MG63 (cell line): ENCODE measurements around the gene CTDSP2. TPM values are rescaled to one million over a fixed set of nuclear protein-coding genes. Genes with fewer than 3 reads are reported as not detected.

Experiments used
- DNase-seq: peaks from one replicate; pipeline ENCODE4 v3.0.0-alpha.2; 2020
- H3K27me3 ChIP-seq: fragments of 250-450 bp; sonication (Bioruptor Pico); 2 replicates; pipeline ENCODE4 v1.5.1; 2020; ENCODE audit warnings: mild to moderate bottlenecking, moderate library complexity
- H3K36me3 ChIP-seq: fragments of 250-450 bp; sonication (Bioruptor Pico); 2 replicates; pipeline ENCODE4 v1.5.1; 2020; ENCODE audit warnings: mild to moderate bottlenecking, moderate library complexity
- H3K4me3 ChIP-seq: fragments of 250-450 bp; sonication (Bioruptor Pico); 2 replicates; pipeline ENCODE4 v1.5.1; 2020; ENCODE audit warnings: mild to moderate bottlenecking, moderate library complexity
- H3K9me3 ChIP-seq: fragments of 250-450 bp; sonication (Bioruptor Pico); 2 replicates; pipeline ENCODE4 v1.5.1; 2020; ENCODE audit warnings: mild to moderate bottlenecking, moderate library complexity
- total RNA-seq: library from RNA; depleted of rRNA; stranded (reverse); fragments of >200 nt; shearing (Covaris generic); gene quantifications from 2 replicates; pipeline ENCODE4 v1.2.3, GENCODE V29; 2014; ENCODE audit warnings: low replicate concordance

The CTDSP2 gene
- total RNA-seq, 1 experiment from 2014 or later: 73.2 TPM

GRCh38 chr12:57815177-57816000 is 31.1 kb downstream of the CTDSP2 start:
- H3K9me3 ChIP-seq: no peaks in the 10 kb centered on the region
- H3K27me3 ChIP-seq: no peaks in the 10 kb centered on the region
- no peak for DNase-seq
- no peak overlapping the region for H3K4me3 ChIP-seq
- peaks cover 22% of the 10 kb centered on the region for H3K36me3 ChIP-seq

- Histone ChIP-seq H3K27me3 (no peaks in the 10 kb centered on the region), H3K36me3 (peaks cover 24% of the 10 kb centered on the region), H3K4me3 (no peak overlapping the region), H3K9me3 (no peaks in the 10 kb centered on the region)
- peak; percentile 71 for DNase-seq
Measured at GRCh38 chr12:57813971-57814772, 32.4 kb downstream of the CTDSP2 start.

GRCh38 chr12:57813111-57813970 is 33.2 kb downstream of the CTDSP2 start:
- Histone ChIP-seq H3K9me3 (no peaks in the 10 kb centered on the region), H3K4me3 (no peak overlapping the region), H3K27me3 (no peaks in the 10 kb centered on the region), H3K36me3 (peaks cover 20% of the 10 kb centered on the region)
- no peak for DNase-seq

GRCh38 chr12:57811028-57811755 is 35.3 kb downstream of the CTDSP2 start:
- Histone ChIP-seq H3K36me3 (peaks cover 17% of the 10 kb centered on the region), H3K4me3 (no peak overlapping the region), H3K27me3 (no peaks in the 10 kb centered on the region), H3K9me3 (no peaks in the 10 kb centered on the region)
- no peak for DNase-seq

- no peaks in the 10 kb centered on the region for H3K27me3 ChIP-seq
- peaks cover 17% of the 10 kb centered on the region for H3K36me3 ChIP-seq
- H3K4me3 ChIP-seq: no peak overlapping the region
- DNase-seq: no peak
- H3K9me3 ChIP-seq: no peaks in the 10 kb centered on the region
Measured at GRCh38 chr12:57810450-57810849, 36.1 kb downstream of the CTDSP2 start.

GRCh38 chr12:57809425-57809824 is 37.1 kb downstream of the CTDSP2 start:
- no peak for DNase-seq

GRCh38 chr12:57808351-57808750 is 38.2 kb downstream of the CTDSP2 start:
- DNase-seq: no peak

More at GRCh38 chr12:57809425-57809824, 37.1 kb downstream of the CTDSP2 start:
- Histone ChIP-seq H3K27me3 (no peaks in the 10 kb centered on the region), H3K4me3 (no peak overlapping the region), H3K9me3 (no peaks in the 10 kb centered on the region), H3K36me3 (peaks cover 17% of the 10 kb centered on the region)

GRCh38 chr12:57807285-57807684 is 39.2 kb downstream of the CTDSP2 start:
- H3K27me3 ChIP-seq: no peaks in the 10 kb centered on the region
- DNase-seq: no peak
- H3K36me3 ChIP-seq: peaks cover 39% of the 10 kb centered on the region
- no peak overlapping the region for H3K4me3 ChIP-seq
- H3K9me3 ChIP-seq: no peaks in the 10 kb centered on the region

More at GRCh38 chr12:57808351-57808750, 38.2 kb downstream of the CTDSP2 start:
- Histone ChIP-seq H3K36me3 (peaks cover 28% of the 10 kb centered on the region), H3K4me3 (no peak overlapping the region), H3K9me3 (no peaks in the 10 kb centered on the region), H3K27me3 (no peaks in the 10 kb centered on the region)

GRCh38 chr12:57806677-57807076 is 39.9 kb downstream of the CTDSP2 start:
- Histone ChIP-seq H3K27me3 (no peaks in the 10 kb centered on the region), H3K4me3 (no peak overlapping the region), H3K36me3 (peaks cover 44% of the 10 kb centered on the region), H3K9me3 (no peaks in the 10 kb centered on the region)
- no peak for DNase-seq

- H3K4me3 ChIP-seq: no peak overlapping the region
- no peaks in the 10 kb centered on the region for H3K9me3 ChIP-seq
- DNase-seq: peak; percentile 45
- no peaks in the 10 kb centered on the region for H3K27me3 ChIP-seq
- peaks cover 59% of the 10 kb centered on the region for H3K36me3 ChIP-seq
Measured at GRCh38 chr12:57803319-57803893, 43.1 kb downstream of the CTDSP2 start.

- no peak for DNase-seq
- peaks cover 56% of the 10 kb centered on the region for H3K36me3 ChIP-seq
Measured at GRCh38 chr12:57802607-57803006, 43.9 kb downstream of the CTDSP2 start.

GRCh38 chr12:57800965-57801364 is 45.6 kb downstream of the CTDSP2 start:
- no peaks in the 10 kb centered on the region for H3K9me3 ChIP-seq
- DNase-seq: no peak
- H3K27me3 ChIP-seq: no peaks in the 10 kb centered on the region
- peaks cover 68% of the 10 kb centered on the region for H3K36me3 ChIP-seq
- no peak overlapping the region for H3K4me3 ChIP-seq

More at GRCh38 chr12:57802607-57803006, 43.9 kb downstream of the CTDSP2 start:
- no peaks in the 10 kb centered on the region for H3K9me3 ChIP-seq
- no peak overlapping the region for H3K4me3 ChIP-seq
- no peaks in the 10 kb centered on the region for H3K27me3 ChIP-seq

GRCh38 chr12:57797933-57798332 is 48.6 kb downstream of the CTDSP2 start:
- no peak for DNase-seq
- Histone ChIP-seq H3K27me3 (no peaks in the 10 kb centered on the region), H3K4me3 (no peak overlapping the region), H3K9me3 (no peaks in the 10 kb centered on the region), H3K36me3 (peaks cover 75% of the 10 kb centered on the region)

GRCh38 chr12:57796996-57797395 is 49.5 kb downstream of the CTDSP2 start:
- peaks cover 75% of the 10 kb centered on the region for H3K36me3 ChIP-seq

GRCh38 chr12:57795354-57795753 is 51.2 kb downstream of the CTDSP2 start:
- H3K9me3 ChIP-seq: no peaks in the 10 kb centered on the region
- no peak for DNase-seq
- peaks cover 69% of the 10 kb centered on the region for H3K36me3 ChIP-seq

More at GRCh38 chr12:57796996-57797395, 49.5 kb downstream of the CTDSP2 start:
- no peak for DNase-seq
- Histone ChIP-seq H3K9me3 (no peaks in the 10 kb centered on the region), H3K4me3 (no peak overlapping the region), H3K27me3 (no peaks in the 10 kb centered on the region)

GRCh38 chr12:57793920-57794319 is 52.6 kb downstream of the CTDSP2 start:
- Histone ChIP-seq H3K27me3 (no peaks in the 10 kb centered on the region), H3K4me3 (no peak overlapping the region), H3K36me3 (peaks cover 64% of the 10 kb centered on the region), H3K9me3 (no peaks in the 10 kb centered on the region)
- DNase-seq: no peak

More at GRCh38 chr12:57795354-57795753, 51.2 kb downstream of the CTDSP2 start:
- Histone ChIP-seq H3K4me3 (no peak overlapping the region), H3K27me3 (no peaks in the 10 kb centered on the region)
